Measurements from ENCODE around the gene PIPOX.

PIPOX gene

GRCh38 chr17:29048440-29049368 is 5.8 kb downstream of the PIPOX start:
- no peak for DNase-seq (ENCODE audit: low read depth in 3 of 3)

- no peak for DNase-seq (ENCODE audit: low read depth in 3 of 3)
These were observed 6.7 kb downstream of the PIPOX start for GRCh38 chr17:29049541-29050145.

- DNase-seq (ENCODE audit: low read depth in 3 of 3) = no peak
These were observed 7.2 kb downstream of the PIPOX start for GRCh38 chr17:29050176-29050575.

- no peak for DNase-seq (ENCODE audit: low read depth in 3 of 3)
These were observed 8.3 kb downstream of the PIPOX start for GRCh38 chr17:29051194-29051593.

GRCh38 chr17:29051731-29052130 is 8.8 kb downstream of the PIPOX start:
- no peak for DNase-seq (ENCODE audit: low read depth in 3 of 3)

GRCh38 chr17:29054835-29055234 is 11.9 kb downstream of the PIPOX start:
- no peak for DNase-seq (ENCODE audit: low read depth in 3 of 3)

GRCh38 chr17:29057361-29057760 is 14.4 kb downstream of the PIPOX start:
- DNase-seq (ENCODE audit: low read depth in 3 of 3) = no peak

GRCh38 chr17:29058391-29058790 is 15.4 kb downstream of the PIPOX start:
- DNase-seq (ENCODE audit: low read depth in 3 of 3) = no peak

GRCh38 chr17:29059281-29059680 is 16.3 kb downstream of the PIPOX start:
- DNase-seq (ENCODE audit: low read depth in 3 of 3) = no peak

- no peak for DNase-seq (ENCODE audit: low read depth in 3 of 3)
These were observed 17.5 kb downstream of the PIPOX start for GRCh38 chr17:29060475-29060874.

- no peak for DNase-seq (ENCODE audit: low read depth in 3 of 3)
These were observed 18.1 kb downstream of the PIPOX start for GRCh38 chr17:29061036-29061435.

- DNase-seq (ENCODE audit: low read depth in 3 of 3) = no peak
These were observed 19.3 kb downstream of the PIPOX start for GRCh38 chr17:29062215-29062614.

GRCh38 chr17:29063992-29064391 is 21.1 kb downstream of the PIPOX start:
- no peak for DNase-seq (ENCODE audit: low read depth in 3 of 3)

- DNase-seq (ENCODE audit: low read depth in 3 of 3) = no peak
These were observed 23.1 kb downstream of the PIPOX start for GRCh38 chr17:29066047-29066446.

GRCh38 chr17:29066606-29067005 is 23.7 kb downstream of the PIPOX start:
- no peak for DNase-seq (ENCODE audit: low read depth in 3 of 3)

- DNase-seq (ENCODE audit: low read depth in 3 of 3) = no peak
These were observed 25.9 kb downstream of the PIPOX start for GRCh38 chr17:29068818-29069217.

- DNase-seq (ENCODE audit: low read depth in 3 of 3) = no peak
These were observed 26.6 kb downstream of the PIPOX start for GRCh38 chr17:29069526-29070041.

GRCh38 chr17:29070308-29070707 is 27.4 kb downstream of the PIPOX start:
- no peak for DNase-seq (ENCODE audit: low read depth in 3 of 3)

GRCh38 chr17:29070781-29071180 is 27.8 kb downstream of the PIPOX start:
- DNase-seq (ENCODE audit: low read depth in 3 of 3) = no peak

GRCh38 chr17:29071303-29071702 is 28.4 kb downstream of the PIPOX start:
- DNase-seq (ENCODE audit: low read depth in 3 of 3) = no peak

GRCh38 chr17:29073045-29073444 is 30.1 kb downstream of the PIPOX start:
- no peak for DNase-seq (ENCODE audit: low read depth in 3 of 3)

- DNase-seq (ENCODE audit: low read depth in 3 of 3) = no peak
These were observed 30.6 kb downstream of the PIPOX start for GRCh38 chr17:29073520-29073919.

GRCh38 chr17:29074488-29074887 is 31.5 kb downstream of the PIPOX start:
- no peak for DNase-seq (ENCODE audit: low read depth in 3 of 3)

All from stimulated activated CD4-positive, alpha-beta T cell treated with anti-CD3 and anti-CD28 coated beads, TNF-alpha, amount 100 ng/mL, for 48 hours (primary cell).